ENCODE results near the gene NPSR1. TPM values are rescaled to one million over a fixed set of nuclear protein-coding genes. Genes with fewer than 3 reads are reported as not detected.

Gene NPSR1
- total RNA-seq, 1 experiment from 2014 or later: not detected

- TF ChIP-seq CTCF (IDR thresholded peaks at IDR 0.05; ENCODE audit: unreplicated experiment): no peak
- no TSS peak for BruUV-seq (replicated peaks)
- Mint-ChIP-seq H3K36me3 (ENCODE audit: insufficient read depth, unreplicated experiment) (no peaks in the 10 kb centered on the region), H3K4me1 (ENCODE audit: low read depth, unreplicated experiment) (peaks cover 23% of the 10 kb centered on the region), H3K27me3 (ENCODE audit: unreplicated experiment) (no peaks in the 10 kb centered on the region), H3K9me3 (ENCODE audit: low read depth, unreplicated experiment) (no peaks in the 10 kb centered on the region), H3K4me3 (ENCODE audit: low read depth, unreplicated experiment) (no peak overlapping the region), H3K27ac (ENCODE audit: unreplicated experiment) (no peak overlapping the region)
- intact Hi-C loops (cut with micrococcal nuclease; ENCODE audit: unreplicated experiment): no loop called here
- CTCF ChIA-PET: no interaction called here
- DNase-seq: no peak
These were observed 104.7 kb downstream of the NPSR1 start for GRCh38 chr7:34762764-34763163.

- intact Hi-C loops (cut with micrococcal nuclease; ENCODE audit: unreplicated experiment): no loop called here
- Mint-ChIP-seq H3K27me3 (ENCODE audit: unreplicated experiment) (no peaks in the 10 kb centered on the region), H3K27ac (ENCODE audit: unreplicated experiment) (no peak overlapping the region), H3K4me1 (ENCODE audit: low read depth, unreplicated experiment) (peaks cover 22% of the 10 kb centered on the region), H3K9me3 (ENCODE audit: low read depth, unreplicated experiment) (peaks cover 7% of the 10 kb centered on the region), H3K4me3 (ENCODE audit: low read depth, unreplicated experiment) (no peak overlapping the region), H3K36me3 (ENCODE audit: insufficient read depth, unreplicated experiment) (no peaks in the 10 kb centered on the region)
- CTCF ChIA-PET: interaction anchor here (0.9 kb wide), 1 partner anchor 12 kb away, joined by 4 read pairs; no protein-coding TSS in a partner anchor
- TF ChIP-seq CTCF (IDR thresholded peaks at IDR 0.05; ENCODE audit: unreplicated experiment): no peak
- no TSS peak for BruUV-seq (replicated peaks)
- DNase-seq: no peak
These were observed 114.4 kb downstream of the NPSR1 start for GRCh38 chr7:34772296-34772938.

- Mint-ChIP-seq H3K27ac (ENCODE audit: unreplicated experiment) (no peak overlapping the region), H3K9me3 (ENCODE audit: low read depth, unreplicated experiment) (peaks cover 7% of the 10 kb centered on the region), H3K36me3 (ENCODE audit: insufficient read depth, unreplicated experiment) (no peaks in the 10 kb centered on the region), H3K4me3 (ENCODE audit: low read depth, unreplicated experiment) (no peak overlapping the region), H3K27me3 (ENCODE audit: unreplicated experiment) (no peaks in the 10 kb centered on the region), H3K4me1 (ENCODE audit: low read depth, unreplicated experiment) (no peaks in the 10 kb centered on the region)
- BruUV-seq (replicated peaks): no TSS peak
- intact Hi-C loops (cut with micrococcal nuclease; ENCODE audit: unreplicated experiment): no loop called here
- CTCF ChIA-PET: no interaction called here
- DNase-seq: no peak
- TF ChIP-seq CTCF (IDR thresholded peaks at IDR 0.05; ENCODE audit: unreplicated experiment): no peak
These were observed 118.8 kb downstream of the NPSR1 start for GRCh38 chr7:34776748-34777358.

- CTCF ChIA-PET: no interaction called here
- Mint-ChIP-seq H3K4me3 (ENCODE audit: low read depth, unreplicated experiment) (no peak overlapping the region), H3K4me1 (ENCODE audit: low read depth, unreplicated experiment) (no peaks in the 10 kb centered on the region), H3K27me3 (ENCODE audit: unreplicated experiment) (no peaks in the 10 kb centered on the region), H3K36me3 (ENCODE audit: insufficient read depth, unreplicated experiment) (no peaks in the 10 kb centered on the region), H3K27ac (ENCODE audit: unreplicated experiment) (no peak overlapping the region), H3K9me3 (ENCODE audit: low read depth, unreplicated experiment) (peaks cover 9% of the 10 kb centered on the region)
- no peak for TF ChIP-seq CTCF (IDR thresholded peaks at IDR 0.05; ENCODE audit: unreplicated experiment)
- no peak for DNase-seq
- intact Hi-C loops (cut with micrococcal nuclease; ENCODE audit: unreplicated experiment): no loop called here
- no TSS peak for BruUV-seq (replicated peaks)
These were observed 122.5 kb downstream of the NPSR1 start for GRCh38 chr7:34780546-34780945.

All from Calu3 (cell line).